ENCODE results near the gene ERICH2.

- TF ChIP-seq CTCF (IDR thresholded peaks at IDR 0.05) (no peak), POLR2AphosphoS5 (IDR thresholded peaks at IDR 0.05) (no peak)
These were observed 73.5 kb downstream of the ERICH2 start for GRCh38 chr2:170843656-170844055.

Data from sigmoid colon (tissue), 4 donors.